NCI-H1092 treated with DMSO at 0.1 percent for 48 hours (cell line): ENCODE data around the gene FUT8.

Experiments
- DNase-seq: peaks from one replicate; lab custom pipeline; 2025; lab: John Stamatoyannopoulos, UW

FUT8 gene

GRCh38 chr14:65412032-65412846, at the start of gene FUT8:
Gene FUT8, plus strand, starts transcription at chr14:65412730. Its CDS starts 148,834 bp downstream, at chr14:65561564.
- peak; percentile 98 for DNase-seq

- no peak for DNase-seq
Measured at GRCh38 chr14:65366802-65367565, 45.5 kb upstream of the FUT8 start.

GRCh38 chr14:65369560-65369959, 43.0 kb upstream of the FUT8 start:
- DNase-seq = no peak

GRCh38 chr14:65370801-65371248, 41.7 kb upstream of the FUT8 start:
- no peak for DNase-seq

GRCh38 chr14:65371784-65372183, 40.7 kb upstream of the FUT8 start:
- no peak for DNase-seq

- DNase-seq = no peak
Measured at GRCh38 chr14:65373016-65373670, 39.4 kb upstream of the FUT8 start.

- no peak for DNase-seq
Measured at GRCh38 chr14:65373671-65374039, 38.9 kb upstream of the FUT8 start.

- DNase-seq = no peak
Measured at GRCh38 chr14:65377576-65377975, 35.0 kb upstream of the FUT8 start.

GRCh38 chr14:65382586-65382985, 29.9 kb upstream of the FUT8 start:
- no peak for DNase-seq

- no peak for DNase-seq
Measured at GRCh38 chr14:65387171-65387570, 25.4 kb upstream of the FUT8 start.

GRCh38 chr14:65387628-65388027, 24.9 kb upstream of the FUT8 start:
- DNase-seq = no peak

- DNase-seq = no peak
Measured at GRCh38 chr14:65392296-65392695, 20.2 kb upstream of the FUT8 start.

GRCh38 chr14:65396082-65396910, 16.2 kb upstream of the FUT8 start:
- no peak for DNase-seq

GRCh38 chr14:65403231-65403630, 9.3 kb upstream of the FUT8 start:
- no peak for DNase-seq

- no peak for DNase-seq
Measured at GRCh38 chr14:65408113-65408512, 4.4 kb upstream of the FUT8 start.

GRCh38 chr14:65410640-65411039, 1.9 kb upstream of the FUT8 start:
- no peak for DNase-seq

GRCh38 chr14:65411656-65412031, 886 bp upstream of the FUT8 start:
- peak; percentile 90 for DNase-seq

GRCh38 chr14:65412856-65413738, 567 bp downstream of the FUT8 start:
- peak; percentile 95 for DNase-seq

GRCh38 chr14:65413739-65414045, 1.2 kb downstream of the FUT8 start:
- DNase-seq = no peak

- DNase-seq = peak; percentile 57
Measured at GRCh38 chr14:65414961-65415589, 2.5 kb downstream of the FUT8 start.

GRCh38 chr14:65415613-65416012, 3.1 kb downstream of the FUT8 start:
- no peak for DNase-seq
